Measurements from ENCODE around the gene HMOX1. TPM values are rescaled to one million over a fixed set of nuclear protein-coding genes. Genes with fewer than 3 reads are reported as not detected.
"Not testable (repeated sequence)": the region's sequence is repeated elsewhere in the genome, so short reads cannot be mapped to it uniquely, and the experiment has no call there.

The HMOX1 gene
- polyA plus RNA-seq, 4 donors = 39.9 to 56.6 (median 43.2) TPM

DNA sequence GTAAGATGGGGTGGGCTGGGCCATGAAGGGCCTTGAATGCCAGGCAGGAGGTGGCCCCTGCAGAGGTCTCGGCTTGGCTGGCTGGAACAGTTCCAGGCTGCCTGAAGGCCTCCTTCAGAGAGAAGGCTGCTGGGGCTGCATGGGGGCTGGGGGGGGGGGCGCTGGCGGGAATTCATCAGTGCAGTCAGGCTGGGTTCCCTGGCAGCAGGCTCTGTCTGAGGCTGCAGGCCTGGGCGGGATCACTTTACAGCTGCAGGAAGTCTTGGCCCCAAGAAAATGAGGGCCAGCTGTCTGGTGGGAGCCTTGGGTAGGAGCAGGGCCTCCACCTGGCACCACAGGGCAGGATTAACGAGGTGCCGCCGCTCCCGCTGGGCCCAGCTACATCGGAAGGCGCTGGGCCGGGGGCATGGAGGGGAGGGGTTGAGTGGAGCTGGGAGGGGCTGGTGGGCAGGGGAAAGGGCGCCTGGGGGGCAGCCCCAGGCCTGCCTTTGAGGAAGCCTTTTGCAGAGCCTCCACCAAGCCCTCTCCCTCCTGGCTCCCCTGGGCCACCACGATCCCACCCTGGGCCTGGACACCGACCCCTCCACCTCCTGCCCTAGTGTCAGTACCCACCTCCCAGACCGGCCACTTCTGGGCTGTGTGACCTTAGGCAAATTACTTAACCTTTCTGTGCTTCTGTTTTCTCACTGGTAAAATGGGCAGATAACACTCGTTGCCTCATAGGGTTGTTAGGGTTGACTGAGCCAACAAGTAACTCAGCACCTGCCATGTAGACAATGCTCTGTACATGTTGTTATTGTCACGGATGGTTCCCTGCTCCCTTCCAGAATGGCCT, 31.0 kb upstream of the HMOX1 start:
- no peak for DNase-seq (ENCODE audit: low read depth in 4 of 4, low spot score in 3 of 4)

DNA sequence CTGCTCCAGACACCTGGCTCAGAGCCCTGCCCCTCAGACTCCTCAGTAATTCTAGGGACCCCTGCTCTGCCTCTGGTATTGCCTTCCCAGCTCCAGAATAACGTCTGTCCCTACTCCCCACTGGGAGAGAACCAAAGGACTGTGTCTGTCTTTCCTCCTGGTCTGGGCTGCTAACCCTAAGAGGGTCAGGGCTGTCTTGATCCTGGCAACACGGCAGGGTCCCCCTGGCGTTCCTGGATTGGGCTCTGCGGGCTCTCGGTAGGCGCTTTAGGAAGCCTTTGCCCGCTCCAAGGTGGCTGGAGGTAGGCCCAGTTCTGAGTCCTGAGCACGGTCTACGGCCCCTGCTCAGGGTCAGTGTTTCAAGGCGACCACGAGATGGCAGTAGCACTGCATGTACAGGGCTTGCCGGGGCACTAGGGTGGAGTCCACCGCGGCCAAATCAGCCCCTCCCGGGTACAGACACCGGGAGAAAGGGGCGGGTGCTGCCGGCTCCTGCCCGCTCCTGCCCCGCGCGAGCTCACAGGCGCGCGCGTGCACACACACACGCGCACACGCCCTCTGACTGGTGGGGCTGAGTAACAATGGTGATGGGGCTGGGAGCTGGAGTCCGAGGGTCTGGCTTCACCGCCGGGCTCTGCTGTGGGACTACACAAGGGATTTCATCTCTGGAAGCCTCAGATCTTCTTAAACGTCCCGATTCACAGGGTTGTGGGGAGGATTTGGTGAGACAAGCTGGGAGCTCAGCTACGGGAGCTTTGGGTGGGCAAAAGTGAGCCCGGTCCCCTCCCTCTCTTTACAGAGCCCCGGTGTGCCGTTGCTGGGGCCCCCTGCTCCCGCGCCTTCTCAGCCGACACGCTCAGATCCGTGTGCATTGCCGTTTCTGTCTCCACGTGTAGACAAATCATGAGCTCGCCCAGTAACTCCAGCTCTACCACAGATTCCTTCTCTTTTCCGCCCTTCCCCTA, 30.1 kb upstream of the HMOX1 start:
- DNase-seq (ENCODE audit: low read depth in 4 of 4, low spot score in 3 of 4) = peak; percentile 74 to 88 (median 77)

DNA sequence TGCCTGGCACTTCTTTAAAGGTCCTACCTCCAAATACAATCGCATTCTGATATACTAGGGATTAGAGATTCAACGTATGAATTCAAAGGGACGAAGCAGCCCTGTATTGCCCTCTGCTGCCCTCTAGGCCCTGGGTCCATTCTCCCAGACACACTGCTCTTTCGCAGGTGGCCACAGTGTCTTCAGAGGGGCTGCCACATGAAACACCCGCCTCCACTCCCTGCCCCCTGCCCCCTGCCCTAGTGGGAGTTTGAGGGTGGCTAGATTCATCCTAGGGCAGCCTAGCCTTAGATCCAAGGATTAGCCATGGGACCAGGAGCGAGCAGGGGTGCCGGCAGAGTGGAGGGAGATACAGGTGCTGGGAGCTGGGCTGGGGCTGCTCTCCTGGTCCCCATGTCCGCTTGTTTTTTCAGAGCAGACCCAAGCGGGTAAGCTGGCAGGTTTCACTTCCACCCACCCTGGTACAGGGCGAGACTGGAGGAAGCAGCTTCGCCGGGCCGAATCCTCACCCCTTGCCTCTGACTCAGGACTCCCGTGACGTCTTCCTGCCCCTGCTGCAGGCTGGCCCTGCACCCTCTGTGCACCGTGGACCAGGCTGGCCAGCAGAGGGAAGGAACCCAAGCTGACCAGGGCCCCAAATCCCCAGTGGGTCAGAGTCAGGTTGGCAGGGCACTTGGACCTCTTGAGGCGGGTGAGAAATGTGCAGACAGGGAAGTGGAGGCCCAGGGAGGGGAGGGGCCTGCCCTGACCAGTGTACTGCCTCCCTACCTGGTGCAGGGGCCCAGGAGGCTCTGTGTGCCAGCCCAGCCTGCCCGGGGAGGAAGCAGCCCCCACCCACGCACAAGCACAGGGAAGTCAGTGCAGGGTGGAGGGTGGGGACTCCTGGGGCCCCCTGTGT, 28.4 kb upstream of the HMOX1 start:
- no peak for DNase-seq (ENCODE audit: low read depth in 4 of 4, low spot score in 3 of 4)

DNA sequence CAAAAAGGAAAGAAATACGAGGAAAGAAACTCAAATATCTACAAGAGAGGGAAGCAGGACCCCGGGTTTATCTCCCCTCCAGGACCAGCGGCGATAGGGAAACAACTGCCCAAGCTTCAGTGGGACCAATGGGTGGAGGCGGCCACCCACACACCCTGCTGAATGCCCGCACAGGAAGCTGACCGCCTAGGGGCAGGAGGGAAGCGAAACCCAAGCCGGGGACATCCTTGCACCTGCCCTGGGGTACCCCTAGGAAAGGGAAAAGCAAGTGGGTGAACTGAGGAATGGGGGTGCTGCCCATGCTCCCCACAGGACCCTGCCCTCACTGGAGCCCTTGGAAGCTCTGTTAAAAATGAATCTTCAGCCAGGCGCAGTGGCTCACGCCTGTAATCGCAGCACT, 27.6 kb upstream of the HMOX1 start:
- DNase-seq (ENCODE audit: low read depth in 4 of 4, low spot score in 3 of 4) = no peak

DNA sequence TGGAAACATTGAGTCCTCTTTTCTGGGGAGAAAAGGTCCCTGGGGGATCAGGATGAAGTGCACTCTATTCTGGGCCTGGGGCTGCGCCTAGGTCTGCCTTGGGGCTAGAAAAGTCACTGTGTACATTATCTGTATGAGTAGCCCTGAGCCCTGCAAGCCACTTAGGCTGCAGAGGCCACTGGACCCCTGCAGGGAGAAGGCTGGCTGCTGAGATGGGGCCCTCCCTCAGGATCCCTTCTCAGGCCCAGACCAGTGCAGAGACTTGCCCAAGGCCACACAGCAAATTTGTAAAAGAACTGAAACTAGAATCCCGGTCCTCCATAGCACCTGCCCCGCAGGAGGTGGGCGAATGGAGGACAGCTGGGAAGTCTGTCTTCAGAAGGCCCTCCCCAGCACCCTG, 26.8 kb upstream of the HMOX1 start:
- DNase-seq (ENCODE audit: low read depth in 4 of 4, low spot score in 3 of 4) = no peak

DNA sequence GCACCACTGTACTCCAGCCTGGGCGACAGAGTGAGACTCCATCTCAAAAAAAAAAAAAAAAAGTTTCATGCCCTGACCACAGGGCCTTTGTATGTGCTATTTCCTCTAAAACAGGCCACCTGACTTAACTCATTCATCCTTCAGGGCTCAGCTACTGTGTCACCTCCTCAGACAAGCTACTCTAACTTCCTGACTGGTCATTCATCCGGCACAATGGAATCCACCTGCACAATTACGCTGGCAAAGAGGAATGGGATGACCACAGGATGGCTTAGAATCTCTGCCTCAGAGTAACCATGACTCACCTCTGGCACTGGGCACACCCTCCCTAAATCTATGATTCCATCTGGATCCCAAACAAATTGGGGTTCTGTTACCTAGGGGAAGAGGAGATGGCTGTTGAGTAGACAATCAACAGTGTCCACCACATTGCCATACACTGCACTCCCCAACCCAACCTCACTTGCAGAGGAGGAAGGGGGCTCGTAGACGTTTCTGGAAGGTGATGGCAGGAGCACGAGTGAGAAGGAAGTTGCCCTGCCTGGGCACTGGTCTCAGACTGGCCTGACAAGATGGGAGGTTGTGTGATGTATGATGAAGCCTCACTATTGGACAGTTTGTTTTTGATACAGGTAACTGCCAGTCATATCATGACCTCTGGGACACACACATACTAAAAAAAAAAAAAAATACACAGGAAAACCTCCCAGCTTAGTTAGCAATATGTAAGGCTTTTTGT, 22.8 kb upstream of the HMOX1 start:
- no peak for DNase-seq (ENCODE audit: low read depth in 4 of 4, low spot score in 3 of 4)

DNA sequence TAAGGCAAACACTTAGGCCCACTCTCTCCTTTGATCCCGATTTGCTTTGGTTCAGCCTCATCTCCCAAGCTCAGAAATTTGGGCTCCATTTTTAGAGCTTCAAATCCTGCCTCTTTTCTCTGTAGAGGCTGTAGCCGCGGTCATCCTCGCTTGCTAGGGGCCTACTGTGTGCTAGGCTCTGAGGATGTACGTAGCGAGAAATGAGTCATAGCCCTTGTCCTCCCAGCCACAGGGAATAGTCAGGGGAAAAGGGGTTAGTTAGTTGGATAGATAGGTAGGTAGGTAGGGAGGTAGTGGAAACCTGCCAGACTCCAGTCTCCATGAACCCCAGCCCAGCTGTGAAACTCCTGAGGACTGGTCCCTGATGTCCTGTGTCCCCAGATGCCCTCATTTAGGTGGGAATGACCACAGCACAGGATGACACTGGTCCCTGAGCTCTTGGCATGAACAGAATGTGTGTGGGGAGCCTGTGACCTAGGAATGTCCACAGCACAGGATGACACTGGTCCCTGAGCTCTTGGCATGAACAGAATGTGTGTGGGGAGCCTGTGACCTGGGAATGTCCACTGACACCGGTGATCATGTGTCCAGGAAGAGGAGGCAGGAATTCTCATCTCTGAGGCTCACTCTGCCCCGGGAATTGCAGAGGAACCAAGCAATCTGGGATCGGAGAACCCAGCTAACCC, 21.4 kb upstream of the HMOX1 start:
- no peak for DNase-seq (ENCODE audit: low read depth in 4 of 4, low spot score in 3 of 4)

DNA sequence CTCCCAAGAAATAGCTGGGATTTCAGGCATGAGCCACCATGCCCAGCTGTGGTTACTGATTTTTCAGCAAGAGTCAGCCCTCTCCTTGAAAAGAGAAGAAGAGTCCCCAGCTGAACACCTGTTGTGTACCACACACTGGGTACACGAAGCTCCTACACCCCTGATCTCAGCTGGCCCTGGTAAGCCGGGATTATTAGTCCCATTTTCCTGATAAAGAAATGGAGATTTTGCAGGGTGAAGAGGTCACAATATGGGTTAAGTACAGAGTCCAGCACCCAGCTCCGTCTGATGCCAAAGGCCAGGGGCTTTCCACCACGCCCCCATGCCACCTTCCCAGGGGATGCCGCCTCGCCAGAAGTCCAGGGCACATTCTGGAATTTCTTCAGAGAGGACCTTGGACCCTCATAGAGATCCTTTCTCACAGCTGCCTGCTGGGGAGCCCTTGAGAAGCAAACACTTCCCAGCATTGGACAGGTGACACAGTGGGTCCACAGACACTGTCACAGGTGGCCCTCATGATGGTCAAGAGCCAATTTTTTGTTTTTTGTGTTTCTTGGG, 19.8 kb upstream of the HMOX1 start:
- no peak for DNase-seq (ENCODE audit: low read depth in 4 of 4, low spot score in 3 of 4)

DNA sequence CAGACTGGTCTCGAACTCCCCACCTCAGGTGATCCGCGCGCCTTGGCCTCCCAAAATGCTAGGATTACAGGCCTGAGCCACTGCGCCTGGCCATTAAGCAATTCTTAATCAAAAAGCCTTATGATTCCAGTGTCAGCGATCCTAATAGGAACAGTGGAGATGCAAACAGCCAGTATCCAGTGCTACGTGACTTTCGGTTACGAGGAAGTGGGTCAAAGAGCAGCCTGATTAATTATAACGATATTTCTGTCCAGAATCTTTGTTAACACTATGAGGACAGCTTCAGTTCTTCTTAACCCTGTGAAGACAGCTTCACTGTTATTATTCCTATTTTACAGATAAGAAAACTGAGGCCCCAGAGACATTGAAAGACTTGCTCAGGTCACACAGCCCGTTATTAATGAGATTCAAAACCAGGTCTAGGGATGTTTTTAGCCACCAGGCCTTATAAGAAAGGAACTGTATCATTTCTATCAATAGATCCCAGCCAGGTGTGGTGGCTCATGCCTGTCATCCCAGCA, 17.3 kb upstream of the HMOX1 start:
- DNase-seq (ENCODE audit: low read depth in 4 of 4, low spot score in 3 of 4) = no peak

DNA sequence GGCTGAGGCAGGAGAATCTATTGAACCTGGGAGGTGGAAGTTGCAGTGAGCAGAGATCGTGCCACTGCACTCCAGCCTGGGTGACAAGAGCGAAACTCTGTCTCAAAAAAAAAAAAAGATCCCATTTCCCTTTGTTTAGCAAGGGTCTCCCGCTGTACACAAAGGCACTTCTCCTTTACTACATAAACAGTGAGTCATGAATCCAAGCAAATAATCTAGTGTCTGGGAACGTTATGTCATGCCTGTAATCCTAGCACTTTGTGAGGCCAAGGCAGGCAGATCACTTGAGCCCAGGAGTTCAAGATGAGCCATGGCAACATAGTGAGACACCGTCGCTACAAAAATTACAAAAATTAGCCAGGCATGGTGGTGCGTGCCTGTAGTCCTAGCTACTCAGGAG, 16.7 kb upstream of the HMOX1 start:
- DNase-seq (ENCODE audit: low read depth in 4 of 4, low spot score in 3 of 4) = not testable (repeated sequence)

DNA sequence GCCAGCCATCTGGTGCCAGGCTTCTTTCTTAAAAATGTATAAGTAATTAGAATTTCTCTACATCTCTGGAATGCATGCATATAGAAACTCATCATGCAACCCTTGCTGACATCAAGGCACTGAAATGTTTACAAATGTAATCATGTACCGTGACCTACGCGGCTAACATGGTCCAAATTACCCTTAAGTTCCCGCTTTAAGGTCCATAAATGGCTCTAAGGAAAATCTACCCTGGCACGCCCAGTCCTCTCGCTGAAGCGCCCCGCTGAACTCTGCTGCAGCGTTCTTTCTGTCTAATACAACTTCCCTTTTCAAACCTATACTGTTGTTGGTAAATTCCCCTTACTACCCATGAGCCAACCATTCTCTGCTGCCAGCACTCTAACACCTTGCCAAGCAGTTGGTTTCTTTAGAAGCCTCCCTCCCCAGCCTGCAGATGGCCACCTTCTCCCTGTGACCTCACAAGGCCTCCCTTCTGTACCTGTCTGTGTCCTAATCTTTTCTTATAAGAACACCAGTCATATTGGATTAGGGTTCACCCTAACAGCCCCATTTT, 13.5 kb upstream of the HMOX1 start:
- DNase-seq (ENCODE audit: low read depth in 4 of 4, low spot score in 3 of 4) = no peak

DNA sequence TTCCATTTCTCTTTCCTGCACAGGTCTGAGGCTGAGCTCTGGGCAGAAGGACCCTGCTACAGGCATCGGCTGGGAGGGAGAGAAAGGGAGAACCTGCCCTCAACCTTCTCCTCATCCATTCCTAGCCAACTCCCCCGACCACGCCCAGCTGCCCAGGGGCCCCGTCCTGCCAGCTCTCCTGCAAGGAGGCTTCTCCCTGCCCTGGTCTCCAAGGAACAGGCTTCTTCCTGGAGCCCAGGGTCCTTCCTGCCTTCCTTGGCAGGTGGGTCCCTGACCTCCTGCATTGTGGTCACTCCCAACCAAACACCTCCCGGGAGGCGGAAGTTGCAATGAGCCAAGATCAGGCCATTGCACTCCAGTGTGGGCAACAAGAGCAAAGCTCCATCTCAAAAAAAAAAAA, 12.5 kb upstream of the HMOX1 start:
- DNase-seq (ENCODE audit: low read depth in 4 of 4, low spot score in 3 of 4) = no peak

DNA sequence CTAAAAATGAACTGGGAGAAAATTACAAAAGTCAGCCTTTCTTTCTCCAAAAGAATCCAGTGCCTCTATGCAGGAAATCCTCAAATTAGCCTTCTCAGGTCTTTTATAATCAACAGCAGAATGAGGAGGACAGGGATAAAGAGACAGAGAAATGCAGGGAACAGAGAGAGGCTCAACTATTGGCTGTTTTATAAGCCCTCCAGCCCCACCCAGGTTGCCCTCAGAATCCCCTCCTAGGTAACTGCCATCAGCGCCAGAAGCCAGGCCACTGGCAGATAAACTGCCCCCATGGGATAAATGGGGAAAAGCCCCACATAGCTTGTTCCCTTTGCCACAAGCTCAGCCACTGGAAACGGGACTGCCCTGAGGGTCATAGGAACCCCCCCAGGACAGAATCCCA, 10.9 kb upstream of the HMOX1 start:
- no peak for DNase-seq (ENCODE audit: low read depth in 4 of 4, low spot score in 3 of 4)

DNA sequence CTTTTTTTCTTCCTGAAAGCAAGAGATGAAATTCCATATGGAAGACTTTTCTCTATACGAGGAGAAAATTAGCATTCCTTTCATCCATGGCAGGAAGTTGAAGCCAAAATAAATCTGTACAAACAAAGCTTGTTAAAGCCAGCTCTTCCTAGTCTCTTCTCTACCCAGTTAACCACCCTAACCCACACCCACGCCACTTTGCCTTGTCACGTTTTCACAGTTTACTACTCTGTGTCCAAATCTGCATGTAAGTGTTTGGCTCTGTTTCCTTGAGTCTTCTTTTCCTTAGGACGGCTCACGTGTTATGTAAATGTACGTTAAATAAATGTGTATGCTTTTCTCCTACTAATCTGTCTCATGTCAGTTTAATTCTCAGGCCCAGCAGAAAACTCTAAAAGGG, 7.1 kb upstream of the HMOX1 start:
- no peak for DNase-seq (ENCODE audit: low read depth in 4 of 4, low spot score in 3 of 4)

DNA sequence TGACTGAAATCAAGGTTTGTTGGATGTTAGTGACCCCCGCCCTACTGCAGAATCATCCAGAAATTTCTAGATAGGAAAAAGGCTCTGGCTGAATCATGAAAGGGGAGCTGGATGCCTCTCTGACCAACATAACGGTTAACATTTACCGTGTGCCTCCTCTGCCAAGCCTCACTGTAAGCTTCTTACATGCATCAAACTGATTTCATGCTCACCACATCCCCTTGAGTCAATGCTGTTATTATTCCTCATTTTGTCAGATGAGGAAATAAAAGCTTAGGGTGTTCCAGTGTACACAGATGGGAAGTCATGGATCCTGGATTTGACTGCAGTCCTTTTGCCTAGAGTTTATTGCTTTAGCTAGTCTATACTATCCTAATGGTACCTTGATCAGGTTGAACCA, 5.9 kb upstream of the HMOX1 start:
- no peak for DNase-seq (ENCODE audit: low read depth in 4 of 4, low spot score in 3 of 4)

DNA sequence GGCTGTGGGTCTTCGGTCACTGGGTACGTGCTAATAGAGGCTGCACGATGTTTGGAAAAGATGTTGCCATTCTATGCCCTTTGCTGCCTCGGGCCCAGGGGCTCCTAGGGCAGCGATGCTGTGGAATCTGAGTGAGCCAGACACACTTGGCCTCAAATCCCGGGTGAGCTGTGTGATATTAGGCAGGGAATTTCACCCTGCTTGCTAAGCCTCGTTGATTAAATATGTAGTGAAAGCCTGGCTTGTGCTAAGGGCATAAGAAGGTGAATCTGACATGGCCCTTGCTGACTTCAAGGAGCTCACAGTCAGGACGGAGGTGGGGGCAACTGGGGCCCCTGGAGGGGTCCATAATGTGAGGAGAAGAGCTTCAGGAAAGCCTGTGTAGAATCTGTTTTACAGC, 5.4 kb upstream of the HMOX1 start:
- DNase-seq (ENCODE audit: low read depth in 4 of 4, low spot score in 3 of 4) = no peak

DNA sequence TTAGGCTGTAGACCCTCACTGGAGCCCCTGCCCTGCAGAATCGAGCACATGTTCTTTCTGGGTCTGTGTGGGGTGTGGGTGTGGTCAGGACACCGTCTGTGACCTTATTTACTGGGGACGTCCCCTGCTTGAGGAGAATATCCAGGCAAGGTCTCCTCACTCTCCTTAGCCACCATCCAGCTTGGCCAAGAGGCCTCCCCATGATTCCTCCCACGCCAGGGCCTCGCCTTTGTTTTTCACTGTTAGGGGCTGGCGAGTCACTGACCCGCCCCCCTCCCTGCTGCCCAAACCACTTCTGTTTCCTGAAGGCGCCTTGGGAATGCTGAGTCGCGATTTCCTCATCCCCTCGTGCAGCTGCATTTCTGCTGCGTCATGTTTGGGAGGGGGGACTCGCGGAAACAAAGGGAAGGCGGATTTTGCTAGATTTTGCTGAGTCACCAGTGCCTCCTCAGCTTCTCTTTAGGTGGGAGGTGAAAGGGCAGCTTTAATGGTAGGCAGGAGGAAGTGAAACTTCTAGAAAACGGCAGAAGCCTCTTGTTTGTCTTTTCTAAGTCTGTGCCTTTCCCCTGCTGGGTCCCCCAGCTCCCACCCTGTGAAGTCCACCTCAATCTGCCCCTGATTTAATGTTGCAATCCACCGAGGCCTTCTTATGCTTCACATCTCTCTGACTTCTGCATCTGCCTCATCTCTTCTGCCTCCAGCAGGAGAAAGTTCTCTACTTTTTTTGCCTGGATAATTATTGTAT, 4.0 kb upstream of the HMOX1 start:
- peak; percentile 87 to 96 (median 93) for DNase-seq (ENCODE audit: low read depth in 4 of 4, low spot score in 3 of 4)

DNA sequence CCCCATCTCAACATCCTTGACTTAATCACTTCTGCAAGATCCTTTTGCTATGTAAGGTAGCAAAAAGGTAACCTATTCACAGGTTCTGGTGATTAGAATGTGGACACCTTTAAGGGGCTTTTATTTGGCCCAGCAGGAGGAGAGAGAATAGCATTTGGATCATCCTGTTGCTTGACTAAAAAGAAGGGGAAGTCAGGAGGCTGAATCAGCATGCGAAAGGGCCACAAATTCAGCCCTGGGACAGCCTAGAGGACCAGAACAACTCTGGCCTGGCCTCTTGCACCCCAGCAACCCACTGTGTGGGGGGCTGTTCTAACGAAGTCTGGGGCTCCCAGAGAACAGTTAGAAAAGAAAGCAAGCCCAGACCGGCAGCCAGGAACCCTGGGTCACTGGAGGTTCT, 3.2 kb upstream of the HMOX1 start:
- DNase-seq (ENCODE audit: low read depth in 4 of 4, low spot score in 3 of 4) = no peak
